ENCODE measurements around the gene SIN3B. TPM values are rescaled to one million over a fixed set of nuclear protein-coding genes. Genes with fewer than 3 reads are reported as not detected.

Gene SIN3B
- total RNA-seq, 1 donor from 2014 or later, result 84.8 TPM

GRCh38 chr19:16915734-16916133, 86.5 kb downstream of the SIN3B start:
- Mint-ChIP-seq H3K27me3 (ENCODE audit: unreplicated experiment) (peaks cover 4% of the 10 kb centered on the region), H3K4me3 (ENCODE audit: unreplicated experiment) (no peak overlapping the region), H3K36me3 (ENCODE audit: low read depth, unreplicated experiment) (peaks cover 10% of the 10 kb centered on the region), H3K9me3 (ENCODE audit: unreplicated experiment) (peaks cover 14% of the 10 kb centered on the region), H3K4me1 (ENCODE audit: unreplicated experiment) (no peaks in the 10 kb centered on the region), H3K27ac (ENCODE audit: unreplicated experiment) (no peak overlapping the region)
- TF ChIP-seq CTCF (IDR thresholded peaks at IDR 0.05; ENCODE audit: unreplicated experiment), result no peak
- DNase-seq (ENCODE audit: low spot score), result no peak

GRCh38 chr19:16917401-16917800, 88.2 kb downstream of the SIN3B start:
- peaks cover 14% of the 10 kb centered on the region for H3K9me3 Mint-ChIP-seq (ENCODE audit: unreplicated experiment)
- no peak for TF ChIP-seq CTCF (IDR thresholded peaks at IDR 0.05; ENCODE audit: unreplicated experiment)
- H3K27me3 Mint-ChIP-seq (ENCODE audit: unreplicated experiment), result peaks cover 3% of the 10 kb centered on the region
- H3K4me1 Mint-ChIP-seq (ENCODE audit: unreplicated experiment), result no peaks in the 10 kb centered on the region
- H3K36me3 Mint-ChIP-seq (ENCODE audit: low read depth, unreplicated experiment), result peaks cover 10% of the 10 kb centered on the region
- no peak overlapping the region for H3K4me3 Mint-ChIP-seq (ENCODE audit: unreplicated experiment)
- DNase-seq (ENCODE audit: low spot score), result no peak
- no peak overlapping the region for H3K27ac Mint-ChIP-seq (ENCODE audit: unreplicated experiment)

GRCh38 chr19:16919496-16919895, 90.3 kb downstream of the SIN3B start:
- Mint-ChIP-seq H3K9me3 (ENCODE audit: unreplicated experiment) (peaks cover 4% of the 10 kb centered on the region), H3K4me1 (ENCODE audit: unreplicated experiment) (no peaks in the 10 kb centered on the region), H3K4me3 (ENCODE audit: unreplicated experiment) (no peak overlapping the region), H3K27ac (ENCODE audit: unreplicated experiment) (no peak overlapping the region), H3K27me3 (ENCODE audit: unreplicated experiment) (peaks cover 6% of the 10 kb centered on the region), H3K36me3 (ENCODE audit: low read depth, unreplicated experiment) (no peaks in the 10 kb centered on the region)
- no peak for DNase-seq (ENCODE audit: low spot score)
- no peak for TF ChIP-seq CTCF (IDR thresholded peaks at IDR 0.05; ENCODE audit: unreplicated experiment)

- H3K27me3 Mint-ChIP-seq (ENCODE audit: unreplicated experiment), result peaks cover 6% of the 10 kb centered on the region
Measured at GRCh38 chr19:16920816-16921529, 91.8 kb downstream of the SIN3B start.

More at GRCh38 chr19:16920816-16921529, 91.8 kb downstream of the SIN3B start:
- no peak for DNase-seq (ENCODE audit: low spot score)
- Mint-ChIP-seq H3K4me1 (ENCODE audit: unreplicated experiment) (no peaks in the 10 kb centered on the region), H3K4me3 (ENCODE audit: unreplicated experiment) (no peak overlapping the region), H3K9me3 (ENCODE audit: unreplicated experiment) (no peaks in the 10 kb centered on the region), H3K27ac (ENCODE audit: unreplicated experiment) (no peak overlapping the region), H3K36me3 (ENCODE audit: low read depth, unreplicated experiment) (peaks cover 4% of the 10 kb centered on the region)
- TF ChIP-seq CTCF (IDR thresholded peaks at IDR 0.05; ENCODE audit: unreplicated experiment), result no peak

Measured in endothelial cell (in vitro differentiated cells).